Umbilical cord (tissue), 2 donors: ENCODE data around the gene ARHGAP35. TPM values are rescaled to one million over a fixed set of nuclear protein-coding genes. Genes with fewer than 3 reads are reported as not detected.
A peak's percentile ranks its signal among the peaks of the same experiment; 100 is the strongest.
"Not testable (repeated sequence)": the region's sequence is repeated elsewhere in the genome, so short reads cannot be mapped to it uniquely, and the experiment has no call there.

Experiments used
- DNase-seq: peaks from one replicate; pipeline ENCODE4 v3.0.0-alpha.2; 2015; ENCODE audit warnings: low spot score
- total RNA-seq: library from RNA; depleted of rRNA; stranded (reverse); fragments of >200 nt; gene quantifications from one replicate; pipeline ENCODE4 v1.2.3, GENCODE V29; 2014; ENCODE audit warnings: low replicate concordance; ENCODE audit not compliant: insufficient read depth

ARHGAP35 gene
- total RNA-seq, 1 donor from 2014 or later = 26.5 TPM

DNA sequence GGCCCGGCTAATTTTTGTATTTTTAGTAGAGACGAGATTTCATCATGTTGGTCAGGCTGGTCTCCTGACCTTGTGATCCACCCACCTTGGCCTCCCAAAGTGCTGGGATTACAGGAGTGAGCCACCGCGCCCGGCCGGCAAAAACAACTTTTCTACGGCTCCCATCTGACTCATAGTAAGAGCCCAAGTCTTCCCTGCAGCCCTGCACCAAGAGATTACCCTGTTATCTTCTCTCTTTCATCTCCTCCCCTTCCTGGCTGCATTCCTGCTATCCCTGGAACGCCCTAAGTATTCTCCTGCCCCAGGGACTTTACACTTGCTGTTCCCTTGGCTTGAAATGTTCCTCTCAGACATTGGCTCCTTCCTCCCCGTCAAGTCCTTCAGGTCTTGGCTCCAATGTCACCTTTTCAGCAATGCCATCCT lies 16.7 kb upstream of the ARHGAP35 start:
- no peak for DNase-seq

DNA sequence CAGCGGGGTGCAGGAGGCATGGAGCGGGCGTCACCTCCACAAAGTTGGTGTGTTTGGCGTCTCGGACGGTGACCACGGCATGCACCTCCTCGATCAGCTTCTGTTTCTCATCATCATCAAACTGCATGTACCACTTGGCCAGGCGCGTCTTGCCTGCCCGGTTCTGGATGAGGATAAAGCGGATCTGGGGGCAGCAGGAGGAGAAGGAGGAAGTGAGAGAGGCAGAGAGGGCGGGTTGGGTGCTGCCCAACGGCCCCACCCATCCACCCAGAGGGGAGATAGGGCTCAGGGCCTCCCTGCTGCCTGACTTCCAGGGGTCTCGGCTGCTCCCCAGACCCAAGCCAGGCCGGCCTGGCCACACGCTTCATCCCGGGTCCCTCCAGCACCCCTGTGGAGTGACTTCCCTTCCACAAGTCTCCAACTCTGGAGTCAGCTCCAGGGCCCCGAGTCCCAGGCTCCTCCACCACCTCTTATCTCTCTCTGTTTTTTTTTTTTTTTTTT lies 14.8 kb upstream of the ARHGAP35 start:
- DNase-seq = no peak

DNA sequence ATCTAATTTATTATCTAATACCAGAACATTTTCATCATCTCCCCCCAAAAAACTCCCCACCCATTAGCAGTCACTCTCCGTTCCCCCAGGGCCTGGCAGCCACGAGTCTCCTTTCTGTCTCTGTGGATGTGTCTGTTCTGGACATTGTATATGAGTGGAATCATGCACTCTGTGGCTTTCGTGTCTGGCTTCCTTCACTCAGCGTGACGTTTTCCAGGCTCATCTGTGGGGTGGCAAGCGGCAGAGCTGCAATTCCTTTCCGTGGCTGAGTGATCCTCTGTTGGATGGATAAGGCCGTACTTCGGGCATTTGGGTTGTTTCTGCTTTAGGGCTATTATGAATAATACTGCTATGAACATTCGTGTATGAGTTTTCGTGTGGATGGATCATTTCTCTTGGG lies 13.3 kb upstream of the ARHGAP35 start:
- peak; percentile 91 for DNase-seq

DNA sequence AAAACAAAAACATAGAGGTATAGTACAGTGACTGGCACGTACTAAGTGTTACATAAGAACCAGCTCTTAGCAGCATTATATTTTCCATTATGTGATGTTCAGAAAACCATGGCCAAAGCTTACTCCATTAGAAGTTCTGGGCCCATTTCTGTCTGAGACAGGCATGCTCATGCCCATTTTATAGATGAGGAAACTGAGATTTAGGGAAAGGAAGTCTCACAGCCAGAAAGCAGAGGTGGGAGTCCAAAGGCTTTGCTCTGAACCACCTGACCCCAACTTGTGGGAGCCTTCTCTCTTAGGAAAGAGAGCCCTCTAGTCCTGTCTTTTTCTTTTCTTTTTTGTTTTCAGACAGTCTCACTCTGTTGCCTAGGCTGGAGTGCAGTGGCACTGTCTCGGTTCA lies 12.4 kb upstream of the ARHGAP35 start:
- no peak for DNase-seq

DNA sequence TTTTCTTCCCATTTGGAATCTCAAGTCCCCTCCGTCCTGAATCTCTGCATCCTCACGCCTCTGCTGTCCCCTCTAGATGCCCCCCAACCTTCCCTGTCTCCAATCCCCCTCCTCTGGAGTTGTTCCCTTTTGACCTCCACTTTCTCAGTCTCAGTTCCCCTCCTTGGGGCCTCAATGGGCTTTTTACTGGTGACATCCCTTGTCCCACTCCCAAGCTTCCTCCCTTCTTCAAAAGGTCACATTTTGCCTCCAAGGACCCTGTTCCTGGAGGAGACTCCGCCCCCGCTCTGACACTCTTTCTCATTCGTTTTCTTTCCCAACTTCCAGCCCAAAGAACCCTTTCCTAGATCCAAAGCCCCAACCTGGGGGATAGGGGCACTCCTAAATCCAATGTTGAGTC lies 11.2 kb upstream of the ARHGAP35 start:
- DNase-seq = no peak

DNA sequence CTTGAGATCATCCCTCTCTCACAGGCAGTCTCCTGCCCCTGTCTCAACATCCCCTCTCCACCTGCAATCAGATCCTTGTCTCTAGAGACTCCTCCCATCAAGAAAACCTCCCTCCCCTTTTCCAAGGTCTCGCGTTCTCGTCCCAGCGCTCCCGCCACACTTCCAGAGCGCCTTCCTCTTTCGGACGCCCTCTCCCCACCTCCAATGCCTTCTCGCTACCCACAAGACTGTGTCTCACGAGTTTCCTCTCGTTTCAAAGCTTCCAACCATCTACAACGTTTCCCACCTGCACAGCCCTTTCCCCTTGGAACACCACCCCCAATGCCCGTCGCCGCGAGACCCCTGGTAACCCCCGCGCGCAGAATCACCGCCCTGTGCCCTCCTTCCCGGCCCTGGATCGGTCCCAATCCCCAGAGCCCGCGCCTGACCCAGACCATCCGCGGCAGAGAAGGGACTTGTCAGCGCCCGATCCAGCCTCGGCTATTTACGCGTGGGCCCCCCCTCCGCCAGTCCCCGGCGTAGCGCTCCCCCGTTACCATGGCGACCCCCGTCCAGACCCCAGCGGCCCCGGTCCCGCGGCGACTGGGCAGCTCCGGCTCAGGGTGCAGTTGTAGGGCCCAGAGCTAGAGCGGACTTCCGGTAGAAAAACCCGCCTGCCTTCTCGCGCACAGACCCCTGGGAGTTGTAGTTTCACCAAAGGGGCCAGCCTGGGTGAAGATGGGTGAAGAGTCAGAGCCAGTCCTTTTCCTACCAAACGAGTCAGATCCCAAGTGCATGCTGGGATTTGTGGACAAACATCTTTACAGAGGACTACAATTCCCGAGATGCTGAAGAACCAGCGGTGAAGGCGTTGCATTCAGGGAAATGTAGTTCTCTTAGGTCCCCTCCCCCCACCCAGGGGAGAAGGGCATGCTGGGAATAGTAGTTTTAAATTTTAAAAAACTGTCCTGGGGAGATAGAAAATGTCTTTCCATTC lies 10.3 kb upstream of the ARHGAP35 start, which contains the start of gene AP2S1:
AP2S1 (minus strand) TSS at position 619 of the 976 bp plus-strand sequence; CDS start at position 539, 80 bp downstream.
- peak; percentile 100 for DNase-seq

DNA sequence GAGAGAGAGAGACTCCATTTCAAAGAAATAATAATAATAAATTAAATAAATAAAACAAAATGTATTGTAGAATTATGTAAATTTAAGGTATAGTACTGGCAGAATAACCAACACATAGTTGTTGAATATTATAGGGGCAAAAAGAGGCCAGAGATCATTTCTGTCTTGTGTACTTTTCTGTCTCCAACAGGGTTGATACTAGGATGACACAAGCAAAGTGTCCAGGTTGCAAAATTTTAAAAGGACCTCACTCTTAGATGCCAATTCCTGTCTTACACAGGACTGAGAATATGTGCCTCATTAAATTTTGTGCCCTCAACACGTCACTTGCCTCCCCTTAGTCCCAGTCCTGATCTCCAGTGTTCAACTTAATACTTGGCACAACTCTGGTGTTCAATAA lies 8.0 kb upstream of the ARHGAP35 start:
- no peak for DNase-seq

DNA sequence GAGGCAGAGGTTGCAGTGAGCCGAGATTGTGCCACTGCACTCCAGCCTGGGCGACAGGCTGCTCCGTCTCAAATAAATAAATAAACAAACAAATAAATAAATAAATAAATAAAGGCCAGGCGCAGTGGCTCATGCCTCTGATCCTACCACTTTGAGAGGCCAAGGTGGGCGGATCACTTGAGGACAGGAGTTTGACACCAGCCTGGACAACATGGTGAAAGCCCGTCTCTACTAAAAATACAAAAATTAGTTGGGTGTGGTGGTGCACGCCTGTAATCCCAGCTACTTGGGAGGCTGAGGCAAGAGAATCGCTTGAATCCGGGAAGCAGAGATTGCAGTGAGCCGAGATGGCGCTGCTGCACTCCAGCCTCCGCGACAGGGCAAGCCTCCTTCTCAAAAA lies 6.1 kb upstream of the ARHGAP35 start:
- DNase-seq = not testable (repeated sequence)

DNA sequence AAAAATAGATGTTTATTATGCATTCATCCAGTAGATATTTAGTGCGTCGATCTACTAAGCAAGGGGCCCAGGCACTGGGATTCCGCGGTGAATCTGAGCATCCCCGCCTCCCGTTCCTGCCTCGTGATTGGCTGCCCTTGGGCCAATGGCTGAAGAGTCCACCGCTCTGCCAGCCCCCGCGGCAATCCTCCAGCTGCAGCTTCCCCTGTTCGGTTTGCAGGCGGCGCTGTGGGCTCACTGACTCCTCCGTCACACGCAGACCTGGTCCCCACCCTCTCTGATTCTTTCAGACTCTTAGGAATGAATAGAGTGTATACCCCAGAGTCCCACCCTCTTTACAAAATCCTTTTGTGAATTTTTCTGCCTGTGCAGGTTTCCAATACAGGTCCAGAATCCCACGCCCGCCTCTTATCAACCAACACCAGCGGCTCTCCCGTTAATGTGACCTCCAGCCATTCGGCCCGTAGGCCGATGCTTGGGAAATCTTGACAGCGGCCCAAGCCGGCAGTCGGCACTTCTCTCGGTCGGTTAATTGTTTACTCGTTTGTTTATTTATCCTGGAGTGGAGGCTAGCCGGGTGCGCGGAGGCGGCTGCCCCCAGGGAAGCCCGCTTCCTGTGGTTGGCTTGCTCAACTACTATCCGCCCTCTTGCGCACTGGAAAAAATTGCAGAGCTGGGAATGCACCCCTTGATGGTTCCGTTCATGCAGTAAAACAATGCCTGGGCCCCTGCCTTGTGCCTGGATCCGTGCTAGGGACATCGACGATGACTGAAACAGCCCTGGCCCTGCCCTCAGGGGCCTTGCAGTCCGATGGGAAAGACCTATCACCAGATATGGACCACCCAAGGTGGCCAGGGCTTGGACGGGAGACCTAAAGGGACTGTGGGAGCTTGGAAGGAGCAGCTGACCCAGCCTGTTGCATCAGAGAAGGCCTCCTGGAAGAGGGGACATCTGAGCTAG lies 4.5 kb upstream of the ARHGAP35 start:
- peak; percentile 98 for DNase-seq

DNA sequence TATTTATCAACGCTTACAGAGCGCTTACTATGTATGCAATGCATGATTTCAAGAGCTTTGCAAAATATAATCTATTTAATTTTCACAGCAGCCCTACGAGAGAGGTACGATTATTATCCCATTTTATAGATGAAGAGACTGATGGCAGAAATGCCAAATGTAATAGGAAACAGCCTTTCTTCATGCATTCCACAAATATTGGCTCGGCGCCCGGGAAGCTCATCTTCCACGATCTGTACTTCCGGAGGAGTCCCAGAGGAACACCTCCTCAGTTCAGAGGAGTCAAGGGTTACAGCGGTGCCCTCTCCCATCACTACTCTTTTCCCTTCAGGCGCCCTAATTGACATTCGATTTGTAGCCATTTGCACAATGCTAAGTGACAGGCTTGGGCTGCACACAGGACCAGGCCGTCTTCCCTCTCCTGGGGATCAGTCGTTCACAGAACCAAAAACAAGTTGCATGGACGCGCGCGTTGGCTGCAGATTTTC lies 1.1 kb upstream of the ARHGAP35 start:
- no peak for DNase-seq

DNA sequence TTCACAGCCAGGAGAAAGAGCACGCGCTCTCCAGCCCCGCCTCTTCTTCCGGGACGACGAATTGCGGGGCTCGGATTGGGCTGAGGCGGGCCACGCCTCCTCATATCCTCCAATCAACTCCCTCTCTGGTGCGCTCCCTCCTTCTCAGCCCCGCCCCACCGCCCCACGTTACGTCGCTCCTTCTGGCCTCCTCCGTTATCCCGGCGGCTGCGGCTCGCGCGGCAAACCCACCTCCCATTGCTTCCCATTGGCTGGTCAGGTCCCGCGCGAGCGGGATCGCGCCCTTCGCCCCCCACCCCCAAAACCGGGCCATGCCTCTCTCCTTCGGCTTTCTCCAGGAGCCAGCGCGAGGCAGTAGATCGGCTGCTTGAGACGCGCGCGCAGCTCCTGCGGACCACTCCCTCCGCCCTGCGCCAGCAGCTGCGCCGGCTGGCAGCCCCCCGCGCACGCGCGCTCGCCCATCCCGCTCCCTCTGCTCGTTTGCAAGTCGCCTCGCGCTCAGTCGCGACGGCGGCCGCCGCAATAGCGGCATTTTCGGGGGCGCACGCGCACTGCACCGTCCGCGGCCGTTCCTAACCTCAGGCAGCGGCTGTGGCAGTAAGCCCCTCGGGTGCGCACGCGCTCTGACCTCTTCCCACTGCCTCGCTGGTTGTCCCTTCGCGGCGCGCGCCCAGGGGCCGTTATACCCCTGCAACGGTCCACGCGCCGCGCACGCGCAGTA lies 512 bp upstream of the ARHGAP35 start:
- DNase-seq = peak; percentile 99

DNA sequence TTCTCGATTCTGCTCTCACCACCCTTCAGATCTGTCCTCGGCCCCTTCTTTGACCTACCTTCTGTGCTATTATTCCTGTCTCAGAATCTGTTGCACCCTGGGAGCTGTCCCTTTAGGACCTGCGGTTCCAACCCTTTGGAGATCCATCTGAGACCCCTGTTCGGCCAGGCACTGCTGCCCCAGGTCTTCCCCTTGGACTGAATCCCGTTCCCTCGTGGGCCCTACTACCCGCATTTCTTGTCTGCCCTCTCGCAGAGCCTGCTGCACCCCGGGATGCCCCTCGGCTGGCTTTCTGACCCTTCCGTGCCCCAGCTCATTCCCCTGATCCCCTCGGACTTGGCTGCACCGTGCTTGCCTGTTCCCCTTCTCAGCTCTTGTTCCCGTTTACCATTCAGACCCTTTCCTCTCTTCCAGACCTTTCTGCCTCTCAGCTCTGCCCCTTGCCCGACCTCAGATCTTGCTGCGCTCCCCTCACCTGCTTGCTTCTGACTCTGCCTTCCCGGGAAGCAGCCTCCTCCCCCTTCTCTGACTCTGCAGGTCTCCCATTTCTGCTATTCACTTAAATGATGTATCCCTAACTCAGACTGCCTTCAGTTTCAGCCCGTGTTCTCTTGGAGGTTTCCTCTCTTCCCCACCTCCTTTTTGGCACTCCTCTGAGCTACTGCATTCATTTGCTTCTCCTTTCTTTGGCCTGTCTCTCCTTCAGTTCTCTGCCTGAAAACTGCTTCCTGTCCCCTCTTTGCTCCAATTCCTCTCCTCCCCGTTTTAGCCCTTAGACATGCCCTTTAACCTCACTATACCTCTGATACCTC lies 1.1 kb downstream of the ARHGAP35 start:
- no peak for DNase-seq

DNA sequence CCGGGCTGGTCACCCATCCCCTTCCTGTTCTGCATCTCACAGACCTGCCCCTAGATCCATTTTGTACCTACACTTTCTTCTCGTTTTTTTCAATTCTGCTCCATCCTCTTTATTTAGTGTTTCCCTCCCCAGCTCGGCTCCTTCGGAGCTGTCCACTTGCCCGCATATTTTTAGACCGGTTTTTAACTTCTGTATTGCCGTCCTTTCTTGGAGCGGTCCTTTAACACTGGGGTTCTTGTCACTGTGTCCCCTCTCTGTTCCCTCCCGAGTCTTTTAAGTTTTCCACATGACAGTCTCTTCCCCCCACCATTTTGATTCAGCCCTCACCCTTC lies 1.7 kb downstream of the ARHGAP35 start:
- no peak for DNase-seq

DNA sequence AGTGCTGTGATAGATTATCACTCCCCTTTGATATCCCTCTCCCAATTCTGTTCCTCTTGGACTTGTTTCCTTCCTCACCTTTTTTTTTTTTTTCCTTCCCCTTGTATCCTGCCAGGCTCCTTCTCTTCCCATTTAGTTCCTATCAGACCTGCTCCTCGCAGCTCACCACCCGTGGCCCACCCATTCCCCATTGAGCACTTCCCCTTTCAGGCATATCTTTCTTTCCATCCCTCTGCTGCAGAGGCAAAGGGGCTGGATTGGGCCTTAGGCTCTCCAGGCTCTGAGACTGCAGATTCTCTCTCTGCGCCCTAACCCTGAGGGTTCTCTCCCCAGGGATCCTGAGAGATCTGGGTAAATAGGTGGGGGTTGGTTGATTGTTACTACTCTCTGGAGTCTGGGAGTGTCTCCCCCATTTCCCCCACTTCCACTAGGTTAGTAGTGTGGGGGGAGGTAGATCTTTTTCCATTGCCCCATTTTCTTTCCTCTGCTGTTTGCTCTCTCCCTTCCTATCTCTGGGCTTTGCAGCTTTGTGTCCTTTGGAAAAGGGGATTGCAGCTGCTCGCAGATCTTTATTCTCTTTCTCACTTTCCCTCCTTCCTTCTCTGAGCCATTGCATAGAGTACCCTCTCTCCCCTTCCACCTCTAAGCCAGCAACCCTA lies 2.3 kb downstream of the ARHGAP35 start:
- DNase-seq = no peak

DNA sequence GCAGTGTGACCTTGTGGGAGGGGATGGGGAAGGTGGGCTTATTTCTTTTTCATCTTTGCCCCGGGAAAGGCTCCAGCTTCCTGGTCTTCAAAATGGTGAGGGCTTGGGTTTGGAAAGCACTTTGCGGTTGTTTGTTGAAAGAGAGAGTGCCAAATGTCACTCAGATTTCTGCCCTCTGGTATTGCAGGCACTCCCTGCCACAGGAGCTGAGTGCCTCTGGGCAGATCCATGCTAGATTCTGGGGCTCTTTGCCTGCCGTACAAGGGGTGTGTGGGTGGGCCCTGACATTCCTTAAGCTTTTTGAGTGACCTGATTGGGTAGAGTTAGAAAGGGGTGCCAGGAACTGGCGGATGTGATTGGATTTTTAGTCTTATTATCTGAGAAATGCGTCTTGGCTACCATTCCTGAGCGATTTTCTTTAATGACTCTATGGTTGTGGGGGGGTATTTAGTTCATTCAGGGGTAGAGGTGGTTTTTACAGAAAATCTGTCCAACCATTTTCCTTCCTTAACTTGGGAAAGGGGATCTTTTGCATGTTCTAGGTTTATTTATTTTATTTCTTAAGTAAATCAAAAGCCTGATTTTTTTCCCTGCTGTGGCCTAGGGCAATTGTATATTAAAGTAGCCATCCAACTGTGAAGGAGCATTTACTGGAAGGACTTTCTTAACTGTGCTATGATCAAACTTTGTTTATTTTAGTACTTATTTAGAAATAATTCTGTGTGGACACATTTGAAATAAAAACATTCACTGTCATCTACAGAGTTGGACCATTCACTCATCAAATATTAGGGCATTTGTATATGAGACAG lies 3.2 kb downstream of the ARHGAP35 start:
- peak; percentile 47 for DNase-seq

DNA sequence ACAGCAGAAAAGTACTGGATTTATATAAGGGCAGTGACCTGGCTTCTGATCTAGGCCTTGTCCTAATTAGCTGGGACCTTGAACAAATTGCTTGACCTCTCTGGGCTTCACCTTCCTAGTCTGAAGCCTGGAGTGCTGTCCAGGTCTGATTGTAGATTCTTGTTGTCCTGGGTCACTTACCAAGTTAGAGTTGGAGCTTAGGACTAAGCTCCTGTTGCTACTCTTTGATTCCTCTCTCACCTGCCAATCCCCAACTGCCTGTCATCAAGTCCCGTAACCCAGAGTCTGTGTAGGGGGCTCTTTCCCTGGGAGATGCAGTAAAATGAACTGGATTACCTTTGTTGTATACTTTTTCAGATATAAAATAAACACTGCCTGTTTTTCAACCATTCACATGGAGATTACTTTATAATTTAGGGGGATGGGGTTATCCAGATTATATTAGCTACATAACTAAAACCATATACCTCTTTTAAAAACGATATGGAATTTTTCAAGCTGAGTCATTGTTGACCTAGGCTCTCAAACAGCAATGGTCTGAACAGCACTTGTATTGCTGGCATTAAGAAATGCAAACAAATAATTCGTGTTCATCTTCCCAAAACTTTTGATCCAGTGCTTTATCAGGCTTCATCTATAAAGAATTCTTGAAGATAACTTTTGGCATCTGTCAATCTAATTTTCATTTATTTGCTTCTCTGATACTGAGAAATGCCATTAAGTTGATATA lies 5.8 kb downstream of the ARHGAP35 start:
- DNase-seq = no peak

DNA sequence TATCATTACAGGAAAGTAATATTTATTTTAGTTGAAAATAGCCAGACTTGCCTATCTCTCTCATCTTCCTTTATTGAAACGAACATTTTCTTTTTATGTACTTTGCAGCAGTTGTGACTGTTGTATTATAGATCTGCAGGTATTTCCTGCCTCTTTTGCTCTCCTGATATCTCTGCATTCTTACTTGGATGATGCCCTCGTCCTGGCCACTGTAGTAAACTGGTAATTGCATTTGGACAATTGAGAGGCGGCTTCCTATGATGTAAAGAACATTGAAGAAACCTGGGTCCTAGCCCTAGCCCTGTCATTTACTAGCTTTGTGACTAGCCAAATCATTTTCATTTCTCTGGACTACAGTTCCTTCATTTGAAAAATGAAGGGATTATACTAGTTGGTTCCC lies 6.4 kb downstream of the ARHGAP35 start:
- no peak for DNase-seq
